Astrocyte of the spinal cord (primary cell): ENCODE results near the gene ARL2.

ENCODE experiments used
- DNase-seq: peaks from one replicate; pipeline ENCODE4 v3.0.0; 2011; ENCODE audit warnings: low read depth, low spot score
- H3K4me3 ChIP-seq: 2 replicates; pipeline ENCODE4 v1.5.1; 2011; ENCODE audit warnings: low read depth, mild to moderate bottlenecking, low read length, moderate library complexity
- CTCF ChIP-seq: IDR thresholded peaks from 2 replicates; pipeline ENCODE4 v1.5.1; 2012; ENCODE audit warnings: low read depth, mild to moderate bottlenecking, low read length, inconsistent platforms
- in situ Hi-C: cut with HindIII; loops from 2 replicates; pipeline ENCODE4 v1.10.0; 2017; ENCODE audit warnings: low sequenced_read_pairs

ARL2 gene

GRCh38 chr11:65055538-65055937 is 41.6 kb downstream of the ARL2 start:
- DNase-seq: no peak
- no peak overlapping the region for H3K4me3 ChIP-seq
- in situ Hi-C loops: no loop called here
- TF ChIP-seq CTCF: no peak

- no peak for DNase-seq
- no peak overlapping the region for H3K4me3 ChIP-seq
- in situ Hi-C loops: no loop called here
- TF ChIP-seq CTCF: no peak
Observed at GRCh38 chr11:65056999-65057398, 43.0 kb downstream of the ARL2 start.

GRCh38 chr11:65057526-65057925 is 43.6 kb downstream of the ARL2 start:
- in situ Hi-C loops: no loop called here
- DNase-seq: no peak
- no peak overlapping the region for H3K4me3 ChIP-seq
- no peak for TF ChIP-seq CTCF

- DNase-seq: no peak
- no peak overlapping the region for H3K4me3 ChIP-seq
- in situ Hi-C loops: no loop called here
- no peak for TF ChIP-seq CTCF
Observed at GRCh38 chr11:65058012-65058411, 44.1 kb downstream of the ARL2 start.

- no peak within 1 kb of the TSS for H3K4me3 ChIP-seq
- no peak for TF ChIP-seq CTCF
- in situ Hi-C loops: no loop called here
- DNase-seq: no peak
Observed at GRCh38 chr11:65058419-65059054, 44.6 kb downstream of the ARL2 start, which contains the start of gene NAALADL1. NAALADL1 (minus strand) TSS chr11:65058553; CDS start chr11:65058521, 32 bp downstream.

GRCh38 chr11:65059523-65059922 is 45.6 kb downstream of the ARL2 start:
- DNase-seq: no peak
- in situ Hi-C loops: no loop called here
- no peak for TF ChIP-seq CTCF
- no peak overlapping the region for H3K4me3 ChIP-seq
